Panc1 (cell line): Measurements from ENCODE around the gene FTO. TPM values are rescaled to one million over a fixed set of nuclear protein-coding genes. Genes with fewer than 3 reads are reported as not detected.

Experiments
- ATAC-seq: fragments of 200-7000 bp; cut with Tn5 transposase; 2 replicates; pipeline ENCODE4 v1.9.1; 2020; ENCODE audit warnings: mild to moderate bottlenecking, moderate library complexity
- BruUV-seq: library from RNA; stranded (reverse); fragments of 400-500 nt; replicated peaks from 2 replicates; lab custom pipeline; 2021; lab: Mats Ljungman, UMichigan
- CTCF ChIA-PET: fragments of 300-600 bp; sonication (Branson Sonifier 250); formaldehyde crosslinking; loops from one replicate; lab custom pipeline; 2022; ENCODE audit warnings: antibody characterized with exemption; lab: Charles Lee
- POLR2A ChIA-PET: fragments of 300-600 bp; sonication (Branson Sonifier 250); formaldehyde crosslinking; loops from one replicate; lab custom pipeline; 2022; ENCODE audit warnings: antibody characterized with exemption; lab: Charles Lee
- DNase-seq: peaks from one replicate; pipeline ENCODE4 v3.0.0-alpha.2; 2010; ENCODE audit warnings: low read depth, low spot score
- H3K27ac ChIP-seq: 2 replicates; pipeline ENCODE4 v1.5.1; 2011; ENCODE audit warnings: mild to moderate bottlenecking, low read length, inconsistent platforms
- H3K27me3 ChIP-seq: fragments of 200-500 bp; sonication (Bioruptor generic); 2 replicates; pipeline ENCODE4 v1.6.0; 2014; ENCODE audit warnings: low read length, inconsistent platforms; ENCODE audit not compliant: control insufficient read depth, insufficient read depth
- H3K36me3 ChIP-seq: fragments of 200-500 bp; sonication (Bioruptor generic); 2 replicates; pipeline ENCODE4 v1.5.1; 2014; ENCODE audit warnings: inconsistent platforms, mild to moderate bottlenecking, low read length, moderate library complexity; ENCODE audit not compliant: control insufficient read depth, insufficient read depth
- H3K4me1 ChIP-seq: 2 replicates; pipeline ENCODE4 v1.5.1; 2011; ENCODE audit warnings: inconsistent platforms, mild to moderate bottlenecking, low read length, moderate library complexity; ENCODE audit not compliant: control insufficient read depth, insufficient read depth
- H3K4me3 ChIP-seq, 2 experiments: 2 replicates each; pipeline ENCODE4 v1.5.1; 2011 to 2012; ENCODE audit warnings: low read depth in 2 of 2, low read length in 2 of 2, mild to moderate bottlenecking in 2 of 2, inconsistent platforms in 1 of 2, moderate library complexity in 1 of 2
- H3K9me3 ChIP-seq: fragments of 200-500 bp; sonication (Bioruptor generic); 2 replicates; pipeline ENCODE4 v1.5.1; 2014; ENCODE audit warnings: low read depth, mild to moderate bottlenecking, inconsistent platforms, low read length, moderate library complexity; ENCODE audit not compliant: control insufficient read depth, insufficient read depth
- POLR2AphosphoS5 ChIP-seq: IDR thresholded peaks from 2 replicates; pipeline ENCODE4 v1.6.1; 2012; ENCODE audit warnings: mild to moderate bottlenecking, low read depth, low read length, moderate library complexity
- SIN3A ChIP-seq: IDR thresholded peaks from 2 replicates; pipeline ENCODE4 v1.6.1; 2012; ENCODE audit warnings: low read depth, mild to moderate bottlenecking, low read length, moderate library complexity, borderline replicate concordance; ENCODE audit not compliant: insufficient read depth
- TCF7L2 ChIP-seq: IDR thresholded peaks from 2 replicates; pipeline ENCODE4 v1.6.1; 2011; ENCODE audit warnings: mild to moderate bottlenecking, low read depth, low read length, inconsistent platforms
- in situ Hi-C: cut with HindIII; loops from 2 replicates; pipeline ENCODE4 v1.10.0; 2016; ENCODE audit warnings: low sequenced_read_pairs, low pct_unique_long_range_greater_than_20kb
- intact Hi-C: fragments of 100-400 bp; cut with micrococcal nuclease; formaldehyde crosslinking; loops from one replicate; pipeline ENCODE4 v1.10.0; 2022; ENCODE audit not compliant: unreplicated experiment
- total RNA-seq: library from RNA; stranded (reverse); gene quantifications from one replicate; pipeline ENCODE4 v1.2.1, GENCODE V29; 2021; ENCODE audit not compliant: unreplicated experiment
- TF ChIP-seq, protein P1 (sequence below), 2 experiments: IDR thresholded peaks; 2 replicates each; pipeline ENCODE4 v1.6.1; 2011 to 2012; ENCODE audit warnings: low read depth in 2 of 2, control low read depth in 1 of 2, low read length in 1 of 2, mild to moderate bottlenecking in 1 of 2, moderate library complexity in 1 of 2; ENCODE audit not compliant: insufficient read depth in 1 of 2
- TF ChIP-seq, protein P2 (sequence below): fragments of 450-650 bp; IDR thresholded peaks from 2 replicates; pipeline ENCODE4 v1.5.1; 2017; ENCODE audit warnings: mild to moderate bottlenecking

FTO gene
- total RNA-seq, 1 experiment from 2014 or later: 38.2 TPM

DNA sequence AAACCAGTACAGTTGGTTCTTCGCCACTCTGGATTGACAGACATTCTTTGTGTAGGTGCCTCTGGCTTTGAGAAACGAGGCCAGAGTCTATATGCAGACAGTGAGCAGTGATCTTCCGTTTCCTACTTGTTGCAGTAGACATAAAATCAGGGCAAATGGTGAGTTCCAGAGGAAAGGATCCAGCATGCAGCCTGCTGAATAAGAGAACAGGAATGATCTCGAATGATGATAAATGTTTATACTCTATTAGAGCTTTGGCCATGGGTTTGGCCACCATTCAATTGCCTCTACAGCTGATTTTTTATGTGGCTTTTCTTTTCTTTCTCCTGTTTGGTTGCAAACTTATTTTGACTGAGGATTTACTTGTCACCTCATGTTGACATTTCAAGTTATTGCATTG, 295.9 kb downstream of the FTO start:
- no TSS peak for BruUV-seq
- Histone ChIP-seq H3K27me3 (no peaks in the 10 kb centered on the region), H3K4me3 (no peak overlapping the region), H3K36me3 (no peaks in the 10 kb centered on the region), H3K27ac (no peak overlapping the region), H3K4me1 (no peaks in the 10 kb centered on the region), H3K9me3 (no peaks in the 10 kb centered on the region)
- POLR2A ChIA-PET: no interaction called here
- in situ Hi-C loops (no loop called here), intact Hi-C loops (no loop called here)
- TF ChIP-seq TCF7L2 (no peak), POLR2AphosphoS5 (no peak), SIN3A (no peak)
- TF ChIP-seq, protein P1, sequence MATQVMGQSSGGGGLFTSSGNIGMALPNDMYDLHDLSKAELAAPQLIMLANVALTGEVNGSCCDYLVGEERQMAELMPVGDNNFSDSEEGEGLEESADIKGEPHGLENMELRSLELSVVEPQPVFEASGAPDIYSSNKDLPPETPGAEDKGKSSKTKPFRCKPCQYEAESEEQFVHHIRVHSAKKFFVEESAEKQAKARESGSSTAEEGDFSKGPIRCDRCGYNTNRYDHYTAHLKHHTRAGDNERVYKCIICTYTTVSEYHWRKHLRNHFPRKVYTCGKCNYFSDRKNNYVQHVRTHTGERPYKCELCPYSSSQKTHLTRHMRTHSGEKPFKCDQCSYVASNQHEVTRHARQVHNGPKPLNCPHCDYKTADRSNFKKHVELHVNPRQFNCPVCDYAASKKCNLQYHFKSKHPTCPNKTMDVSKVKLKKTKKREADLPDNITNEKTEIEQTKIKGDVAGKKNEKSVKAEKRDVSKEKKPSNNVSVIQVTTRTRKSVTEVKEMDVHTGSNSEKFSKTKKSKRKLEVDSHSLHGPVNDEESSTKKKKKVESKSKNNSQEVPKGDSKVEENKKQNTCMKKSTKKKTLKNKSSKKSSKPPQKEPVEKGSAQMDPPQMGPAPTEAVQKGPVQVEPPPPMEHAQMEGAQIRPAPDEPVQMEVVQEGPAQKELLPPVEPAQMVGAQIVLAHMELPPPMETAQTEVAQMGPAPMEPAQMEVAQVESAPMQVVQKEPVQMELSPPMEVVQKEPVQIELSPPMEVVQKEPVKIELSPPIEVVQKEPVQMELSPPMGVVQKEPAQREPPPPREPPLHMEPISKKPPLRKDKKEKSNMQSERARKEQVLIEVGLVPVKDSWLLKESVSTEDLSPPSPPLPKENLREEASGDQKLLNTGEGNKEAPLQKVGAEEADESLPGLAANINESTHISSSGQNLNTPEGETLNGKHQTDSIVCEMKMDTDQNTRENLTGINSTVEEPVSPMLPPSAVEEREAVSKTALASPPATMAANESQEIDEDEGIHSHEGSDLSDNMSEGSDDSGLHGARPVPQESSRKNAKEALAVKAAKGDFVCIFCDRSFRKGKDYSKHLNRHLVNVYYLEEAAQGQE (IDR thresholded peaks at IDR 0.05; ENCODE audit: insufficient read depth in 1 of 2, low read depth in 2 of 2, low read length in 1 of 2): no peak
- TF ChIP-seq, protein P2, sequence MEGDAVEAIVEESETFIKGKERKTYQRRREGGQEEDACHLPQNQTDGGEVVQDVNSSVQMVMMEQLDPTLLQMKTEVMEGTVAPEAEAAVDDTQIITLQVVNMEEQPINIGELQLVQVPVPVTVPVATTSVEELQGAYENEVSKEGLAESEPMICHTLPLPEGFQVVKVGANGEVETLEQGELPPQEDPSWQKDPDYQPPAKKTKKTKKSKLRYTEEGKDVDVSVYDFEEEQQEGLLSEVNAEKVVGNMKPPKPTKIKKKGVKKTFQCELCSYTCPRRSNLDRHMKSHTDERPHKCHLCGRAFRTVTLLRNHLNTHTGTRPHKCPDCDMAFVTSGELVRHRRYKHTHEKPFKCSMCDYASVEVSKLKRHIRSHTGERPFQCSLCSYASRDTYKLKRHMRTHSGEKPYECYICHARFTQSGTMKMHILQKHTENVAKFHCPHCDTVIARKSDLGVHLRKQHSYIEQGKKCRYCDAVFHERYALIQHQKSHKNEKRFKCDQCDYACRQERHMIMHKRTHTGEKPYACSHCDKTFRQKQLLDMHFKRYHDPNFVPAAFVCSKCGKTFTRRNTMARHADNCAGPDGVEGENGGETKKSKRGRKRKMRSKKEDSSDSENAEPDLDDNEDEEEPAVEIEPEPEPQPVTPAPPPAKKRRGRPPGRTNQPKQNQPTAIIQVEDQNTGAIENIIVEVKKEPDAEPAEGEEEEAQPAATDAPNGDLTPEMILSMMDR: no peak
- ATAC-seq (no peak), DNase-seq (no peak)
- CTCF ChIA-PET: no interaction called here

DNA sequence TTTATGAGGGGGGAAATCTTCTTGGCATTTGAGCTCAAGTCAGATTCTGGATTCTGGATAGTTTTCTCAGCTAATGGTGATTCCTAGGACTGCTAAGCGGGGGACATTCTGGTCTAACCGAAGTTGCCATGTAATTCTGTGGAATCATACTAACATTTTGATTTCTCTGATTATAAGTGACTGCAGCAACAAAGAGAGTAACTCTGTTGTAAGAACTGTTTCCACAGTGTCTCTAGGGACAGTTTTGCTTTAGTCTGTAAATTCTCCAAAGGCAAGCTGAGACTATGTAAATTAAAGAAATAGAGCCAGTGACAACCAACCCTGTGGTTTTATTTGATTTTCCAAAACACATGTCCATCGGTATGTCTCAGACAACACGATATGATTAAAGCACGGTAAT, 296.4 kb downstream of the FTO start:
- Histone ChIP-seq H3K9me3 (no peaks in the 10 kb centered on the region), H3K27me3 (no peaks in the 10 kb centered on the region), H3K36me3 (no peaks in the 10 kb centered on the region), H3K27ac (no peak overlapping the region), H3K4me1 (no peaks in the 10 kb centered on the region), H3K4me3 (no peak overlapping the region)
- intact Hi-C loops: no loop called here
- DNase-seq (no peak), ATAC-seq (no peak)
- CTCF ChIA-PET: no interaction called here
- in situ Hi-C loops: no loop called here
- BruUV-seq: no TSS peak
- POLR2A ChIA-PET: no interaction called here
- TF ChIP-seq, protein P1 (IDR thresholded peaks at IDR 0.05; ENCODE audit: insufficient read depth in 1 of 2, low read depth in 2 of 2, low read length in 1 of 2): no peak
- TF ChIP-seq, protein P2: no peak
- no peak for TF ChIP-seq POLR2AphosphoS5
- TF ChIP-seq SIN3A: no peak
- no peak for TF ChIP-seq TCF7L2
